ENCODE measurements around the gene TSFM. TPM values are rescaled to one million over a fixed set of nuclear protein-coding genes. Genes with fewer than 3 reads are reported as not detected.
A peak's percentile ranks its signal among the peaks of the same experiment; 100 is the strongest.

Gene TSFM
- total and polyA plus RNA-seq, 9 of the 15 experiments (the other 6 are each of a cell fraction or from before 2014, with no cell fraction given), result 44.6 to 198 (median 60.2) TPM

GRCh38 chr12:57735952-57736740 lies 46.4 kb upstream of the TSFM start (continued):
- TF ChIP-seq ZBTB40 (IDR thresholded peaks at IDR 0.05) (peak; percentile 44; the same call in 1 of the 2 replicates), ZBTB40 (CRISPR knock-in tag; IDR thresholded peaks at IDR 0.05) (no peak), NRF1 (conservative IDR thresholded peaks at IDR 0.05 in 1 of 2, IDR thresholded peaks at IDR 0.05 in 1 of 2) (peak; percentile 43 to 46; a peak in 2 of 4 replicates), RAD51 (IDR thresholded peaks at IDR 0.05; ENCODE audit: borderline replicate concordance, low read depth) (no peak; the same call in 1 of the 2 replicates), ZNF184 (CRISPR knock-in tag; IDR thresholded peaks at IDR 0.05) (no peak), ZNF518B (CRISPR knock-in tag; IDR thresholded peaks at IDR 0.05) (no peak), FOS (IDR thresholded peaks at IDR 0.05; ENCODE audit: extremely low read depth, insufficient read length) (no peak), NUFIP1 (IDR thresholded peaks at IDR 0.05; ENCODE audit: partially characterized antibody) (no peak), ZMIZ1 (IDR thresholded peaks at IDR 0.05; ENCODE audit: low read depth in 2 of 2, low read length in 2 of 2) (peak in 1 of 2 experiments; percentile 30; a peak in 1 of 4 replicates), LCOR (CRISPR knock-in tag; IDR thresholded peaks at IDR 0.05) (no peak), L3MBTL2 (IDR thresholded peaks at IDR 0.05) (peak; percentile 63)

Data from K562 (cell line).